ENCODE results near the gene PEX13.
"Not testable (repeated sequence)": the region's sequence is repeated elsewhere in the genome, so short reads cannot be mapped to it uniquely, and the experiment has no call there.

The PEX13 gene

GRCh38 chr2:61011678-61012077 is 5.8 kb upstream of the PEX13 start:
- DNase-seq = no peak

GRCh38 chr2:61012303-61012702 is 5.2 kb upstream of the PEX13 start:
- DNase-seq = not testable (repeated sequence)

- DNase-seq = no peak
Observed at GRCh38 chr2:61013382-61013781, 4.1 kb upstream of the PEX13 start.

- DNase-seq = no peak
Observed at GRCh38 chr2:61014763-61015162, 2.8 kb upstream of the PEX13 start.

- DNase-seq = no peak
Observed at GRCh38 chr2:61015976-61016375, 1.5 kb upstream of the PEX13 start.

GRCh38 chr2:61016392-61017002 is 1.0 kb upstream of the PEX13 start:
- peak in 1 of 6 experiments; percentile 22 for DNase-seq

GRCh38 chr2:61017003-61017555 is 441 bp upstream of the PEX13 start:
- DNase-seq = peak; percentile 60 to 88 (median 73)

- no peak for DNase-seq
Observed at GRCh38 chr2:61018318-61018755, 817 bp downstream of the PEX13 start.

- no peak for DNase-seq
Observed at GRCh38 chr2:61018798-61019197, 1.3 kb downstream of the PEX13 start.

GRCh38 chr2:61021228-61021660 is 3.7 kb downstream of the PEX13 start:
- no peak for DNase-seq

GRCh38 chr2:61023670-61024069 is 6.2 kb downstream of the PEX13 start:
- DNase-seq = no peak

- no peak for DNase-seq
Observed at GRCh38 chr2:61029533-61029932, 12.0 kb downstream of the PEX13 start.

- not testable (repeated sequence) for DNase-seq
Observed at GRCh38 chr2:61034592-61034991, 17.1 kb downstream of the PEX13 start.

- DNase-seq = not testable (repeated sequence)
Observed at GRCh38 chr2:61036643-61037042, 19.1 kb downstream of the PEX13 start.

GRCh38 chr2:61042807-61043206 is 25.3 kb downstream of the PEX13 start:
- no peak for DNase-seq

- no peak for DNase-seq
Observed at GRCh38 chr2:61044636-61045035, 27.1 kb downstream of the PEX13 start.

GRCh38 chr2:61045226-61045625 is 27.7 kb downstream of the PEX13 start:
- DNase-seq = no peak

GRCh38 chr2:61045999-61046398 is 28.5 kb downstream of the PEX13 start:
- no peak for DNase-seq

GRCh38 chr2:61055557-61055956 is 38.0 kb downstream of the PEX13 start:
- no peak for DNase-seq

- no peak for DNase-seq
Observed at GRCh38 chr2:61057562-61057961, 40.0 kb downstream of the PEX13 start.

GRCh38 chr2:61059382-61059781 is 41.9 kb downstream of the PEX13 start:
- no peak for DNase-seq

GRCh38 chr2:61065714-61066709 is 48.5 kb downstream of the PEX13 start, which contains the start of gene SANBR:
SANBR (plus strand) TSS chr2:61065871; CDS start chr2:61070351, 4,480 bp downstream.
- DNase-seq = peak; percentile 69 to 83 (median 80)

GRCh38 chr2:61074100-61074499 is 56.6 kb downstream of the PEX13 start:
- DNase-seq = no peak

- no peak for DNase-seq
Observed at GRCh38 chr2:61085883-61086282, 68.4 kb downstream of the PEX13 start.

Measured in stimulated activated naive CD4-positive, alpha-beta T cell (primary cell).